Measurements from ENCODE around the gene CORO2B. TPM values are rescaled to one million over a fixed set of nuclear protein-coding genes. Genes with fewer than 3 reads are reported as not detected.

The CORO2B gene
- polyA plus RNA-seq, 1 of the 3 experiments (the other 2 are of a cell fraction), result 3.6 TPM

GRCh38 chr15:68572921-68573320 is 5.9 kb upstream of the CORO2B start:
- H3K36me3 ChIP-seq (replicated peaks in 1 of 2; ENCODE audit: control insufficient read depth in 1 of 2, insufficient read depth in 2 of 2, low read length in 1 of 2), result no peaks in the 10 kb centered on the region
- H3F3A ChIP-seq (replicated peaks; ENCODE audit: insufficient read depth), result no peaks in the 10 kb centered on the region
- no peak overlapping the region for H3K9ac ChIP-seq
- no peaks in the 10 kb centered on the region for H4K20me1 ChIP-seq (ENCODE audit: insufficient read depth)
- no peaks in the 10 kb centered on the region for H3K79me2 ChIP-seq (ENCODE audit: insufficient read depth)
- H3K4me1 ChIP-seq (ENCODE audit: control insufficient read depth in 1 of 2, insufficient read depth in 2 of 2, low read depth in 1 of 2, low read length in 1 of 2), result peaks cover 0 to 4% of the 10 kb centered on the region in 2 experiments; a peak in 1 of 4 replicates
- no peak overlapping the region for H3K4me3 ChIP-seq (ENCODE audit: low read depth in 2 of 2, low read length in 1 of 2)
- H3K27ac ChIP-seq (ENCODE audit: low read depth in 2 of 2, low read length in 1 of 2), result no peak overlapping the region
- ChIA-PET CTCF (interaction anchor here (0.9 to 14.0 kb wide), 7 partner anchors 13 to 303 kb away, joined by 3 to 293 read pairs (median 23); no protein-coding TSS in a partner anchor), POLR2A (no interaction called here)
- no peak for DNase-seq
- no peaks in the 10 kb centered on the region; the same call in 1 of the 2 replicates for H3K27me3 ChIP-seq (ENCODE audit: insufficient read depth)
- no peaks in the 10 kb centered on the region for H3K9me2 ChIP-seq
- TF ChIP-seq EZH2phosphoT487 (IDR thresholded peaks at IDR 0.05; ENCODE audit: borderline replicate concordance, low read depth) (no peak), NFIC (IDR thresholded peaks at IDR 0.05; ENCODE audit: borderline replicate concordance) (no peak), TAF1 (IDR thresholded peaks at IDR 0.05; ENCODE audit: borderline replicate concordance, low read depth, low read length) (no peak), MXI1 (IDR thresholded peaks at IDR 0.05; ENCODE audit: low read depth, low read length) (no peak), RXRA (IDR thresholded peaks at IDR 0.05; ENCODE audit: borderline replicate concordance, low read depth) (no peak), GATA2 (CRISPR knock-in tag; IDR thresholded peaks at IDR 0.05) (no peak), FOXJ3 (CRISPR knock-in tag; IDR thresholded peaks at IDR 0.05) (no peak), USF1 (IDR thresholded peaks at IDR 0.05; ENCODE audit: borderline replicate concordance, low read depth) (no peak), TCF12 (IDR thresholded peaks at IDR 0.05) (no peak), YY1 (IDR thresholded peaks at IDR 0.05; ENCODE audit: low read depth) (no peak), CHD2 (IDR thresholded peaks at IDR 0.05; ENCODE audit: low read length, partially characterized antibody) (no peak)
- TF ChIP-seq, protein P1, sequence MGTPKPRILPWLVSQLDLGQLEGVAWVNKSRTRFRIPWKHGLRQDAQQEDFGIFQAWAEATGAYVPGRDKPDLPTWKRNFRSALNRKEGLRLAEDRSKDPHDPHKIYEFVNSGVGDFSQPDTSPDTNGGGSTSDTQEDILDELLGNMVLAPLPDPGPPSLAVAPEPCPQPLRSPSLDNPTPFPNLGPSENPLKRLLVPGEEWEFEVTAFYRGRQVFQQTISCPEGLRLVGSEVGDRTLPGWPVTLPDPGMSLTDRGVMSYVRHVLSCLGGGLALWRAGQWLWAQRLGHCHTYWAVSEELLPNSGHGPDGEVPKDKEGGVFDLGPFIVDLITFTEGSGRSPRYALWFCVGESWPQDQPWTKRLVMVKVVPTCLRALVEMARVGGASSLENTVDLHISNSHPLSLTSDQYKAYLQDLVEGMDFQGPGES (IDR thresholded peaks at IDR 0.05; ENCODE audit: low read depth, low read length), result no peak
- TF ChIP-seq, protein P2, sequence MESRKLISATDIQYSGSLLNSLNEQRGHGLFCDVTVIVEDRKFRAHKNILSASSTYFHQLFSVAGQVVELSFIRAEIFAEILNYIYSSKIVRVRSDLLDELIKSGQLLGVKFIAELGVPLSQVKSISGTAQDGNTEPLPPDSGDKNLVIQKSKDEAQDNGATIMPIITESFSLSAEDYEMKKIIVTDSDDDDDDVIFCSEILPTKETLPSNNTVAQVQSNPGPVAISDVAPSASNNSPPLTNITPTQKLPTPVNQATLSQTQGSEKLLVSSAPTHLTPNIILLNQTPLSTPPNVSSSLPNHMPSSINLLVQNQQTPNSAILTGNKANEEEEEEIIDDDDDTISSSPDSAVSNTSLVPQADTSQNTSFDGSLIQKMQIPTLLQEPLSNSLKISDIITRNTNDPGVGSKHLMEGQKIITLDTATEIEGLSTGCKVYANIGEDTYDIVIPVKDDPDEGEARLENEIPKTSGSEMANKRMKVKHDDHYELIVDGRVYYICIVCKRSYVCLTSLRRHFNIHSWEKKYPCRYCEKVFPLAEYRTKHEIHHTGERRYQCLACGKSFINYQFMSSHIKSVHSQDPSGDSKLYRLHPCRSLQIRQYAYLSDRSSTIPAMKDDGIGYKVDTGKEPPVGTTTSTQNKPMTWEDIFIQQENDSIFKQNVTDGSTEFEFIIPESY (IDR thresholded peaks at IDR 0.05; ENCODE audit: borderline replicate concordance, low read depth), result no peak
- no peak overlapping the region for H2AFZ ChIP-seq (ENCODE audit: low read depth)
- 66% methylated on average over 6 of the region's 6 CpGs for WGBS (ENCODE audit: low lambda C conversion rate)
- no peak overlapping the region for H3K4me2 ChIP-seq
- no peaks in the 10 kb centered on the region for H3K9me3 ChIP-seq

DNA sequence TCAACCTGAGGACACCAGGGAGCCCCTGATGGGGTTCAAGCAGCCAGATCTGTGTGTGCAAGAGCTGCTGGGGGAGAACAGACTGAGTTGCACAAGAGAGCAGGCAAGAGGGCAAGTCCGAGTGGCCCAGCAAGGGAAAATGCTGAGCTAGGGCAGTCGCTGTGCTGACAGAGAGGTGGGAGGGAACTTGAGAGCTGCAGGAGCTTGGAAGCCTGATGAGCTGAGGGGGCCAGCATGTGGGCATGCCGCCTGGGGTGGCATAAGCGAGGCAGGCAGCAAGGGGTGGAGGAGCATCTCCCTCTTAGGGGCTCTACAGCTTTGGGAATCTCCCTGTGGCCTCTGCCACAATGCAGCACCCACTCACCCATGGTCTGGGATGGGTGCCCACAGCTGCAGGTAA is 4.7 kb upstream of the CORO2B start:
- no peak for DNase-seq
- H3K9ac ChIP-seq, result no peak overlapping the region
- no peaks in the 10 kb centered on the region for H3K36me3 ChIP-seq (replicated peaks in 1 of 2; ENCODE audit: control insufficient read depth in 1 of 2, insufficient read depth in 2 of 2, low read length in 1 of 2)
- H3K9me3 ChIP-seq, result no peaks in the 10 kb centered on the region
- H3K9me2 ChIP-seq, result no peaks in the 10 kb centered on the region
- H3K27ac ChIP-seq (ENCODE audit: low read depth in 2 of 2, low read length in 1 of 2), result no peak overlapping the region
- H3K4me1 ChIP-seq (ENCODE audit: control insufficient read depth in 1 of 2, insufficient read depth in 2 of 2, low read depth in 1 of 2, low read length in 1 of 2), result peaks cover 0 to 8% of the 10 kb centered on the region in 2 experiments; a peak in 1 of 4 replicates
- ChIA-PET CTCF (interaction anchor here (0.6 to 9.3 kb wide), 7 partner anchors 14 to 301 kb away, joined by 3 to 83 read pairs (median 11); no protein-coding TSS in a partner anchor), POLR2A (interaction anchor here (1.2 kb wide), 1 partner anchor 14 kb away, joined by 3 read pairs; no protein-coding TSS in a partner anchor)
- no peaks in the 10 kb centered on the region; the same call in 1 of the 2 replicates for H3K27me3 ChIP-seq (ENCODE audit: insufficient read depth)
- no peaks in the 10 kb centered on the region for H4K20me1 ChIP-seq (ENCODE audit: insufficient read depth)
- no peak overlapping the region for H3K4me2 ChIP-seq
- H3K79me2 ChIP-seq (ENCODE audit: insufficient read depth), result no peaks in the 10 kb centered on the region
- H2AFZ ChIP-seq (ENCODE audit: low read depth), result no peak overlapping the region
- H3K4me3 ChIP-seq (ENCODE audit: low read depth in 2 of 2, low read length in 1 of 2), result no peak overlapping the region
- H3F3A ChIP-seq (replicated peaks; ENCODE audit: insufficient read depth), result no peaks in the 10 kb centered on the region
- 70% methylated on average over 4 of the region's 4 CpGs for WGBS (ENCODE audit: low lambda C conversion rate)
- TF ChIP-seq GATA2 (CRISPR knock-in tag; IDR thresholded peaks at IDR 0.05) (no peak), USF2 (IDR thresholded peaks at IDR 0.05; ENCODE audit: borderline replicate concordance, low read depth, low read length) (no peak), FOSL2 (IDR thresholded peaks at IDR 0.05; ENCODE audit: borderline replicate concordance, low read depth) (no peak), YY1 (IDR thresholded peaks at IDR 0.05; ENCODE audit: low read depth) (no peak), EP300 (IDR thresholded peaks at IDR 0.05; ENCODE audit: borderline replicate concordance in 1 of 2, low read depth in 1 of 2, low read length in 1 of 2) (no peak), NRF1 (IDR thresholded peaks at IDR 0.05; ENCODE audit: low read depth, low read length) (no peak), POLR2AphosphoS5 (IDR thresholded peaks at IDR 0.05; ENCODE audit: low read depth, low read length) (no peak), JUND (IDR thresholded peaks at IDR 0.05) (no peak)
- TF ChIP-seq, protein P1 (IDR thresholded peaks at IDR 0.05; ENCODE audit: low read depth, low read length), result no peak
- TF ChIP-seq, protein P2 (IDR thresholded peaks at IDR 0.05; ENCODE audit: borderline replicate concordance, low read depth), result no peak
